H1 (cell line): ENCODE data around the gene TCF7L2. TPM values are rescaled to one million over a fixed set of nuclear protein-coding genes. Genes with fewer than 3 reads are reported as not detected.

Experiments
- CTCF ChIA-PET: fragments of 300-600 bp; sonication (Branson Sonifier 250); formaldehyde crosslinking; loops from one replicate; lab custom pipeline; 2021; ENCODE audit not compliant: partially characterized antibody; lab: Charles Lee
- POLR2A ChIA-PET: fragments of 300-600 bp; sonication (Branson Sonifier 250); formaldehyde crosslinking; loops from one replicate; lab custom pipeline; 2021; ENCODE audit warnings: inconsistent platforms; ENCODE audit not compliant: partially characterized antibody; lab: Charles Lee
- DNase-seq, 2 experiments: peaks; one replicate each; pipeline versions ENCODE4 v3.0.0 to v3.0.0-alpha.2; 2010 to 2022; ENCODE audit warnings: low spot score in 2 of 2, low read depth in 1 of 2, mixed read lengths in 1 of 2
- FAIRE-seq: peaks from 2 replicates; lab custom pipeline; 2011; peaks lifted over from hg19 to GRCh38; lab: Jason Lieb, UNC
- H2AFZ ChIP-seq: 2 replicates; pipeline ENCODE4 v1.8.1; 2012; ENCODE audit warnings: low read length, inconsistent platforms
- H2AK5ac ChIP-seq: 2 replicates; pipeline ENCODE4 v1.6.1; 2013; ENCODE audit warnings: low read depth, low read length
- H2BK120ac ChIP-seq: replicated peaks from 2 replicates; pipeline ENCODE3; 2013; ENCODE audit warnings: low read depth, low read length, inconsistent platforms
- H2BK12ac ChIP-seq: 2 replicates; pipeline ENCODE4 v1.6.1; 2013; ENCODE audit warnings: low read depth, low read length
- H2BK15ac ChIP-seq: 2 replicates; pipeline ENCODE4 v1.6.1; 2013; ENCODE audit warnings: low read length
- H2BK20ac ChIP-seq: 2 replicates; pipeline ENCODE4 v1.6.1; 2013; ENCODE audit warnings: low read length
- H2BK5ac ChIP-seq: 2 replicates; pipeline ENCODE4 v1.6.1; 2013; ENCODE audit warnings: low read depth, low read length
- H3K14ac ChIP-seq: 2 replicates; pipeline ENCODE4 v1.6.1; 2013; ENCODE audit warnings: inconsistent platforms; ENCODE audit not compliant: insufficient read length
- H3K18ac ChIP-seq: 2 replicates; pipeline ENCODE4 v1.6.1; 2013; ENCODE audit warnings: low read length; ENCODE audit errors: extremely low read depth
- H3K23ac ChIP-seq: 2 replicates; pipeline ENCODE4 v1.6.1; 2013; ENCODE audit warnings: inconsistent platforms; ENCODE audit not compliant: insufficient read length
- H3K23me2 ChIP-seq: 2 replicates; pipeline ENCODE4 v1.6.1; 2013; ENCODE audit warnings: low read depth, low read length
- H3K27ac ChIP-seq: 2 replicates; pipeline ENCODE4 v1.6.1; 2011; ENCODE audit warnings: low read depth, low read length, inconsistent platforms
- H3K27me3 ChIP-seq, 4 experiments: replicated peaks in 1 of 4; 1 replicate in 1 of 4; 2 replicates in 3 of 4; pipeline versions ENCODE4 v1.6.1 to v1.8.1; 2011 to 2013; ENCODE audit warnings: low read length in 3 of 4, mild to moderate bottlenecking in 3 of 4, inconsistent platforms in 2 of 4, mixed read lengths in 2 of 4, moderate library complexity in 1 of 4; ENCODE audit not compliant: control insufficient read depth in 3 of 4, insufficient read depth in 3 of 4; ENCODE audit errors: extremely low read depth in 1 of 4
- H3K36me3 ChIP-seq, 4 experiments: 2 replicates each; pipeline versions ENCODE4 v1.6.1 to v1.8.1; 2011 to 2013; ENCODE audit warnings: mild to moderate bottlenecking in 4 of 4, low read length in 3 of 4, moderate library complexity in 2 of 4, control low read depth in 1 of 4, inconsistent platforms in 1 of 4; ENCODE audit not compliant: insufficient read depth in 4 of 4, control insufficient read depth in 2 of 4
- H3K4ac ChIP-seq: replicated peaks from 2 replicates; pipeline ENCODE3; 2013; ENCODE audit warnings: low read length, low read depth, mixed read lengths, inconsistent platforms; ENCODE audit not compliant: insufficient read length
- H3K4me1 ChIP-seq, 4 experiments: replicated peaks in 1 of 4; 1 replicate in 1 of 4; 2 replicates in 3 of 4; pipeline versions ENCODE4 v1.6.1 to v1.8.1; 2011 to 2013; ENCODE audit warnings: low read length in 3 of 4, inconsistent platforms in 2 of 4, mixed read lengths in 1 of 4; ENCODE audit not compliant: insufficient read depth in 4 of 4, control insufficient read depth in 3 of 4
- H3K4me2 ChIP-seq, 2 experiments: 2 replicates each; pipeline versions ENCODE4 v1.6.1 to v1.8.1; 2011 to 2013; ENCODE audit warnings: low read depth in 2 of 2, low read length in 2 of 2, control low read depth in 1 of 2, inconsistent platforms in 1 of 2, mild to moderate bottlenecking in 1 of 2; ENCODE audit not compliant: insufficient read depth in 1 of 2
- H3K4me3 ChIP-seq, 4 experiments: fragments of 200-600, 300-600 bp in 1 of 4; sonication (generic), shearing (Covaris generic), sonication (Bioruptor Twin) in 1 of 4; 2 replicates each; pipeline versions ENCODE4 v1.5.1 to v1.8.1; 2011 to 2016; ENCODE audit warnings: low read length in 4 of 4, low read depth in 3 of 4, control low read depth in 2 of 4, inconsistent platforms in 2 of 4, mild to moderate bottlenecking in 2 of 4, mixed read lengths in 1 of 4, moderate library complexity in 1 of 4; ENCODE audit not compliant: insufficient read depth in 2 of 4; ENCODE audit errors: extremely low read depth in 1 of 4
- H3K56ac ChIP-seq: replicated peaks from 2 replicates; pipeline ENCODE3; 2013; ENCODE audit warnings: low read depth, mild to moderate bottlenecking, mixed read lengths, low read length, inconsistent platforms; ENCODE audit not compliant: insufficient read length
- H3K79me1 ChIP-seq: 2 replicates; pipeline ENCODE4 v1.6.1; 2013; ENCODE audit warnings: low read depth, low read length, control low read depth
- H3K79me2 ChIP-seq, 2 experiments: 2 replicates each; pipeline versions ENCODE4 v1.6.1 to v1.8.1; 2012 to 2013; ENCODE audit warnings: low read length in 2 of 2, mild to moderate bottlenecking in 2 of 2, inconsistent platforms in 1 of 2; ENCODE audit not compliant: insufficient read depth in 2 of 2, control insufficient read depth in 1 of 2
- H3K9ac ChIP-seq, 4 experiments: replicated peaks in 1 of 4; 1 replicate in 1 of 4; 2 replicates in 3 of 4; pipeline versions ENCODE4 v1.6.1 to v1.8.1; 2011 to 2013; ENCODE audit warnings: low read depth in 3 of 4, low read length in 3 of 4, control low read depth in 2 of 4, mild to moderate bottlenecking in 2 of 4, moderate library complexity in 2 of 4, inconsistent platforms in 1 of 4; ENCODE audit errors: extremely low read depth in 1 of 4
- H3K9me3 ChIP-seq, 2 experiments: 2 replicates each; pipeline versions ENCODE4 v1.6.1 to v1.8.1; 2012 to 2013; ENCODE audit warnings: mild to moderate bottlenecking in 2 of 2, moderate library complexity in 2 of 2, control low read depth in 1 of 2, inconsistent platforms in 1 of 2, low read depth in 1 of 2, low read length in 1 of 2, mixed read lengths in 1 of 2; ENCODE audit not compliant: insufficient read depth in 2 of 2
- H4K20me1 ChIP-seq, 2 experiments: replicated peaks in 1 of 2; 2 replicates each; pipeline versions ENCODE3 to v1.8.1; 2011 to 2013; ENCODE audit warnings: inconsistent platforms in 2 of 2, low read length in 2 of 2, mild to moderate bottlenecking in 1 of 2; ENCODE audit not compliant: insufficient read depth in 2 of 2, control insufficient read depth in 1 of 2
- H4K5ac ChIP-seq: 2 replicates; pipeline ENCODE4 v1.6.1; 2013; ENCODE audit warnings: low read length, low read depth, mixed read lengths, inconsistent platforms; ENCODE audit not compliant: insufficient read length
- H4K8ac ChIP-seq: 2 replicates; pipeline ENCODE4 v1.8.0; 2013; ENCODE audit warnings: mild to moderate bottlenecking, moderate library complexity, low read length, inconsistent platforms; ENCODE audit not compliant: insufficient read depth; ENCODE audit errors: extremely low read depth
- H4K91ac ChIP-seq: replicated peaks from 2 replicates; pipeline ENCODE3; 2013; ENCODE audit warnings: low read length, mixed read lengths, inconsistent platforms; ENCODE audit not compliant: insufficient read length
- ASH2L ChIP-seq: fragments of 200-600, 300-600 bp; sonication (generic); IDR thresholded peaks from one replicate; pipeline ENCODE4 v1.7.1; 2017; ENCODE audit warnings: low read length
- GTF2F1 ChIP-seq: IDR thresholded peaks from 2 replicates; pipeline ENCODE4 v1.6.1; 2012; ENCODE audit warnings: low read depth, low read length, improper control_type of control experiment, borderline replicate concordance
- JUND ChIP-seq: IDR thresholded peaks from 2 replicates; pipeline ENCODE4 v1.6.1; 2011; ENCODE audit warnings: mild to moderate bottlenecking, improper control_type of control experiment, low read length
- RAD21 ChIP-seq, 2 experiments: IDR thresholded peaks in 1 of 2; conservative IDR thresholded peaks in 1 of 2; 2 replicates each; pipeline ENCODE4 v1.6.1; 2011; ENCODE audit warnings: low read depth in 2 of 2, low read length in 2 of 2, improper control_type of control experiment in 1 of 2, inconsistent platforms in 1 of 2, mild to moderate bottlenecking in 1 of 2, moderate library complexity in 1 of 2
- WGBS, 2 experiments: shearing (Covaris generic) in 1 of 2; methylation state at CpG; one replicate each; pipeline versions ENCODE4 v1.1.6 to v1.1.7; 2013 to 2015; ENCODE audit warnings: low lambda C conversion rate in 2 of 2, mixed read lengths in 2 of 2, inconsistent platforms in 1 of 2, low coverage in 1 of 2, missing lambda C conversion rate in 1 of 2; ENCODE audit not compliant: insufficient replicate concordance in 2 of 2, insufficient coverage in 1 of 2, insufficient read length in 1 of 2; ENCODE audit errors: extremely low coverage in 1 of 2, missing lambda C conversion rate in 1 of 2; 5-methylcytosine and 5-hydroxymethylcytosine counted together
- polyA plus RNA-seq, 7 experiments: library from polyadenylated mRNA; depleted of rRNA in 3 of 7; stranded (reverse) in 5 of 7; unstranded in 2 of 7; fragments of >200 nt in 5 of 7; fragments of 200-250 nt in 2 of 7; gene quantifications; 1 replicate in 5 of 7; 2 replicates in 1 of 7; 4 replicates in 1 of 7; pipeline versions ENCODE4 v1.2.1 to v1.2.3, GENCODE V29; 2011 to 2013; ENCODE audit warnings: missing spikeins in 2 of 7, mixed read lengths in 2 of 7
- total RNA-seq: library from RNA; stranded (reverse); fragmentation: NEBNext Ultra II Directional; extraction: Animal tissue kit (Norgen Biotek cat#: 25700); gene quantifications from 2 replicates; pipeline ENCODE4 v1.2.1, GENCODE V29; 2021
- TF ChIP-seq, protein P1 (sequence below): IDR thresholded peaks from 2 replicates; pipeline ENCODE4 v1.6.1; 2011; ENCODE audit warnings: low read length, improper control_type of control experiment

Gene TCF7L2
- total and polyA plus RNA-seq, 2 of the 8 experiments (the other 6 are each of a cell fraction or from before 2014, with no cell fraction given), result 33.9 to 67.3 TPM

DNA sequence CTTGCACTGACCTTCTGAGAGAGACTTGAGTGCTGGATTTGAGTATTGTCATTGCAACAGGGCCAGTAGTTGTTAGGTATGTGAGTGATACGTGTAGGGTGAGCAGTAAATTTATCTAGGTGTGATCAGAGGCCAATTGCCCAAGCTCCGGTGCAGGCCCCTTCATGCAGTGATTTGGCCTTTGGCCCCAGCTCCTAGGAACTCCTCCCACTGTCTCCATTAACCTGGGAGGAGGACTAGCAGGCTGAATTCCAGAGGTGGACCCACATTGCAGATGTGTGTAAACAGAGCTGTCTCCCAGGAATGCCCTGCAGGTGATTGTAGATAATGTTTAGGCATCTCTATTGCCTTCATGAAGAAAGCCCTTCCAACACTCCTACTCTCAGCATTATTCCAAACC, 19.5 kb downstream of the TCF7L2 start:
- Histone ChIP-seq H3K14ac (no peak overlapping the region), H2AFZ (no peak overlapping the region), H3K9me3 (no peaks in the 10 kb centered on the region), H3K79me1 (peaks cover 28% of the 10 kb centered on the region), H3K23ac (no peak overlapping the region), H3K36me3 (peaks cover 8 to 80% (median 36%) of the 10 kb centered on the region in 4 experiments), H3K4ac (no peak overlapping the region), H3K79me2 (peaks cover 33 to 95% of the 10 kb centered on the region in 2 experiments), H3K18ac (no peak overlapping the region), H3K4me3 (no peak overlapping the region), H2BK120ac (no peak overlapping the region), H3K9ac (no peak overlapping the region), H4K20me1 (peaks cover 23% of the 10 kb centered on the region in 2 experiments), H3K27ac (0 out of 2 replicates have a peak overlapping the region, but pooled peaks have one; percentile 38), H4K8ac (no peak overlapping the region), H2BK12ac (no peak overlapping the region), H2AK5ac (no peak overlapping the region), H3K4me1 (peaks cover 0 to 2% (median 0%) of the 10 kb centered on the region in 4 experiments; a peak in 2 of 7 replicates), H2BK15ac (no peak overlapping the region), H3K27me3 (no peaks in the 10 kb centered on the region), H2BK20ac (no peak overlapping the region), H3K56ac (no peak overlapping the region), H3K4me2 (no peak overlapping the region), H2BK5ac (no peak overlapping the region), H4K91ac (no peak overlapping the region), H4K5ac (no peak overlapping the region), H3K23me2 (peaks cover 2% of the 10 kb centered on the region)
- POLR2A ChIA-PET, result interaction anchor here (1.3 to 2.2 kb wide), 3 partner anchors 10 to 15 kb away, joined by 3 to 9 read pairs (median 4); no protein-coding TSS in a partner anchor
- CTCF ChIA-PET, result interaction anchor here (0.6 to 1.2 kb wide), 3 partner anchors 9 to 405 kb away, joined by 3 to 4 read pairs (median 3); no protein-coding TSS in a partner anchor
- FAIRE-seq (no peak), DNase-seq (no peak)
- WGBS, 2 experiments, result 89% methylated on average over 2 of the region's 2 CpGs; no CpG with 5 or more reads in 1 of the 2 experiments
- TF ChIP-seq ASH2L (no peak), RAD21 (IDR thresholded peaks at IDR 0.05 in 1 of 2, conservative IDR thresholded peaks at IDR 0.05 in 1 of 2; ENCODE audit: low read depth in 2 of 2, low read length in 2 of 2) (no peak), JUND (no peak), GTF2F1 (no peak)
- TF ChIP-seq, protein P1, sequence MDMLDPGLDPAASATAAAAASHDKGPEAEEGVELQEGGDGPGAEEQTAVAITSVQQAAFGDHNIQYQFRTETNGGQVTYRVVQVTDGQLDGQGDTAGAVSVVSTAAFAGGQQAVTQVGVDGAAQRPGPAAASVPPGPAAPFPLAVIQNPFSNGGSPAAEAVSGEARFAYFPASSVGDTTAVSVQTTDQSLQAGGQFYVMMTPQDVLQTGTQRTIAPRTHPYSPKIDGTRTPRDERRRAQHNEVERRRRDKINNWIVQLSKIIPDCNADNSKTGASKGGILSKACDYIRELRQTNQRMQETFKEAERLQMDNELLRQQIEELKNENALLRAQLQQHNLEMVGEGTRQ, result no peak
